Measurements from ENCODE around the gene RNPEPL1. TPM values are rescaled to one million over a fixed set of nuclear protein-coding genes. Genes with fewer than 3 reads are reported as not detected.

Gene RNPEPL1
- total RNA-seq, 1 experiment from 2014 or later: 22.6 TPM

DNA sequence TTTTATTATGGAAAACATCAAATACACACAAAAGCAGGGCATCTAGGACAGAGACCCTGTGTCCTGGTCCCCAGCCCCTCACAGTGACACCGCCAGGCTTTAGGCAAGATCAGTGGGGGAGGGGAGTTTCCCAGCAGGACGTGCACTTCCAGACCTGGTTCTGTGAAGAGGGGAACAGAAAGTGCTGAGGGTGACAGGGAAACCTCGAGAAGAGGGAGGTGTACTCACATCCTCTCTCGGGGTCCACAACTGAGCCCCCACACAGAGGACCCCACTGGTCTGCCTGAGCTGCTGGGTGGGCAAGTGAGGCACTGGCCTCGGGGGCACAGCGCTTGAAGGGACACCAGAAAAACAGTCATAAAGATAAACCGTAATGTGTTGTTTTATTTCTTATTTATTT is 52.6 kb downstream of the RNPEPL1 start:
- H3K36me3 Mint-ChIP-seq (ENCODE audit: insufficient read depth, unreplicated experiment): peaks cover 14% of the 10 kb centered on the region
- POLR2A ChIA-PET: interaction anchor here (0.6 kb wide), 2 partner anchors 11 to 15 kb away, joined by 3 read pairs; no protein-coding TSS in a partner anchor
- CTCF ChIA-PET: no interaction called here
- H3K27me3 ChIP-seq (replicated peaks; ENCODE audit: control insufficient read depth, insufficient read depth, low read length): no peaks in the 10 kb centered on the region
- H3K27ac Mint-ChIP-seq (ENCODE audit: unreplicated experiment): no peak overlapping the region
- TF ChIP-seq, protein P1, sequence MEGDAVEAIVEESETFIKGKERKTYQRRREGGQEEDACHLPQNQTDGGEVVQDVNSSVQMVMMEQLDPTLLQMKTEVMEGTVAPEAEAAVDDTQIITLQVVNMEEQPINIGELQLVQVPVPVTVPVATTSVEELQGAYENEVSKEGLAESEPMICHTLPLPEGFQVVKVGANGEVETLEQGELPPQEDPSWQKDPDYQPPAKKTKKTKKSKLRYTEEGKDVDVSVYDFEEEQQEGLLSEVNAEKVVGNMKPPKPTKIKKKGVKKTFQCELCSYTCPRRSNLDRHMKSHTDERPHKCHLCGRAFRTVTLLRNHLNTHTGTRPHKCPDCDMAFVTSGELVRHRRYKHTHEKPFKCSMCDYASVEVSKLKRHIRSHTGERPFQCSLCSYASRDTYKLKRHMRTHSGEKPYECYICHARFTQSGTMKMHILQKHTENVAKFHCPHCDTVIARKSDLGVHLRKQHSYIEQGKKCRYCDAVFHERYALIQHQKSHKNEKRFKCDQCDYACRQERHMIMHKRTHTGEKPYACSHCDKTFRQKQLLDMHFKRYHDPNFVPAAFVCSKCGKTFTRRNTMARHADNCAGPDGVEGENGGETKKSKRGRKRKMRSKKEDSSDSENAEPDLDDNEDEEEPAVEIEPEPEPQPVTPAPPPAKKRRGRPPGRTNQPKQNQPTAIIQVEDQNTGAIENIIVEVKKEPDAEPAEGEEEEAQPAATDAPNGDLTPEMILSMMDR (IDR thresholded peaks at IDR 0.05; ENCODE audit: insufficient read depth in 1 of 2, low read depth in 1 of 2, low read length in 1 of 2, severe bottlenecking in 1 of 2, unreplicated experiment in 1 of 2): no peak
- H3K4me1 Mint-ChIP-seq (ENCODE audit: low read depth, unreplicated experiment): no peaks in the 10 kb centered on the region
- H3K4me3 Mint-ChIP-seq (ENCODE audit: unreplicated experiment): no peak overlapping the region
- H3K9me3 ChIP-seq: no peaks in the 10 kb centered on the region
- BruUV-seq (replicated peaks): no TSS peak
- H3K4me3 ChIP-seq (ENCODE audit: low read depth, low read length): no peak overlapping the region
- H3K27me3 Mint-ChIP-seq (ENCODE audit: insufficient read depth, unreplicated experiment): no peaks in the 10 kb centered on the region
- intact Hi-C loops (cut with micrococcal nuclease; ENCODE audit: unreplicated experiment): no loop called here
- H3K4me1 ChIP-seq: no peaks in the 10 kb centered on the region
- H3K9me3 Mint-ChIP-seq (ENCODE audit: unreplicated experiment): no peaks in the 10 kb centered on the region
- H3K36me3 ChIP-seq (ENCODE audit: control insufficient read depth, insufficient read depth, low read length): peaks cover 2% of the 10 kb centered on the region; the same call in 1 of the 2 replicates
- no peak for DNase-seq

GRCh38 chr2:240622060-240622411 is 53.8 kb downstream of the RNPEPL1 start:
- Histone ChIP-seq H3K4me3 (ENCODE audit: low read depth, low read length) (no peak overlapping the region), H3K27me3 (replicated peaks; ENCODE audit: control insufficient read depth, insufficient read depth, low read length) (no peaks in the 10 kb centered on the region), H3K36me3 (ENCODE audit: control insufficient read depth, insufficient read depth, low read length) (peaks cover 2% of the 10 kb centered on the region; the same call in 1 of the 2 replicates), H3K9me3 (no peaks in the 10 kb centered on the region), H3K4me1 (no peaks in the 10 kb centered on the region)
- H3K36me3 Mint-ChIP-seq (ENCODE audit: insufficient read depth, unreplicated experiment): peaks cover 14% of the 10 kb centered on the region
- ChIA-PET CTCF (interaction anchor here (0.6 kb wide), 1 partner anchor 386 kb away, joined by 6 read pairs; no protein-coding TSS in a partner anchor), POLR2A (no interaction called here)
- no peak overlapping the region for H3K4me3 Mint-ChIP-seq (ENCODE audit: unreplicated experiment)
- intact Hi-C loops (cut with micrococcal nuclease; ENCODE audit: unreplicated experiment): no loop called here
- no peak for DNase-seq
- H3K4me1 Mint-ChIP-seq (ENCODE audit: low read depth, unreplicated experiment): no peaks in the 10 kb centered on the region
- H3K27ac Mint-ChIP-seq (ENCODE audit: unreplicated experiment): no peak overlapping the region
- H3K9me3 Mint-ChIP-seq (ENCODE audit: unreplicated experiment): no peaks in the 10 kb centered on the region
- TF ChIP-seq, protein P1 (IDR thresholded peaks at IDR 0.05; ENCODE audit: insufficient read depth in 1 of 2, low read depth in 1 of 2, low read length in 1 of 2, severe bottlenecking in 1 of 2, unreplicated experiment in 1 of 2): no peak
- H3K27me3 Mint-ChIP-seq (ENCODE audit: insufficient read depth, unreplicated experiment): no peaks in the 10 kb centered on the region
- no TSS peak for BruUV-seq (replicated peaks)

- H3K27me3 ChIP-seq (replicated peaks; ENCODE audit: control insufficient read depth, insufficient read depth, low read length): no peaks in the 10 kb centered on the region
- H3K4me1 ChIP-seq: no peaks in the 10 kb centered on the region
- Mint-ChIP-seq H3K9me3 (ENCODE audit: unreplicated experiment) (no peaks in the 10 kb centered on the region), H3K4me1 (ENCODE audit: low read depth, unreplicated experiment) (no peaks in the 10 kb centered on the region), H3K27ac (ENCODE audit: unreplicated experiment) (no peak overlapping the region), H3K4me3 (ENCODE audit: unreplicated experiment) (no peak overlapping the region), H3K27me3 (ENCODE audit: insufficient read depth, unreplicated experiment) (no peaks in the 10 kb centered on the region), H3K36me3 (ENCODE audit: insufficient read depth, unreplicated experiment) (peaks cover 14% of the 10 kb centered on the region)
- DNase-seq: peak in 1 of 2 experiments; percentile 10
- ChIA-PET CTCF (interaction anchor here (0.6 kb wide), 1 partner anchor 387 kb away, joined by 6 read pairs; no protein-coding TSS in a partner anchor), POLR2A (no interaction called here)
- intact Hi-C loops (cut with micrococcal nuclease; ENCODE audit: unreplicated experiment): no loop called here
- no peaks in the 10 kb centered on the region for H3K9me3 ChIP-seq
- peaks cover 2% of the 10 kb centered on the region; the same call in 1 of the 2 replicates for H3K36me3 ChIP-seq (ENCODE audit: control insufficient read depth, insufficient read depth, low read length)
- H3K4me3 ChIP-seq (ENCODE audit: low read depth, low read length): no peak overlapping the region
- TF ChIP-seq, protein P1 (IDR thresholded peaks at IDR 0.05; ENCODE audit: insufficient read depth in 1 of 2, low read depth in 1 of 2, low read length in 1 of 2, severe bottlenecking in 1 of 2, unreplicated experiment in 1 of 2): no peak
- BruUV-seq (replicated peaks): no TSS peak
Observed at GRCh38 chr2:240622531-240623235, 54.4 kb downstream of the RNPEPL1 start.
